GM12873 (cell line): ENCODE results near the gene PCA3.

ENCODE experiments used
- TF ChIP-seq, protein P1 (sequence below): IDR thresholded peaks from 2 replicates; pipeline ENCODE4 v1.5.1; 2012; ENCODE audit warnings: low read depth, mild to moderate bottlenecking, moderate library complexity, low read length, control low read depth; ENCODE audit not compliant: insufficient read depth; ENCODE audit errors: missing control alignments

Gene PCA3

GRCh38 chr9:76787677-76788076, 23.4 kb downstream of the PCA3 start:
- TF ChIP-seq, protein P1, sequence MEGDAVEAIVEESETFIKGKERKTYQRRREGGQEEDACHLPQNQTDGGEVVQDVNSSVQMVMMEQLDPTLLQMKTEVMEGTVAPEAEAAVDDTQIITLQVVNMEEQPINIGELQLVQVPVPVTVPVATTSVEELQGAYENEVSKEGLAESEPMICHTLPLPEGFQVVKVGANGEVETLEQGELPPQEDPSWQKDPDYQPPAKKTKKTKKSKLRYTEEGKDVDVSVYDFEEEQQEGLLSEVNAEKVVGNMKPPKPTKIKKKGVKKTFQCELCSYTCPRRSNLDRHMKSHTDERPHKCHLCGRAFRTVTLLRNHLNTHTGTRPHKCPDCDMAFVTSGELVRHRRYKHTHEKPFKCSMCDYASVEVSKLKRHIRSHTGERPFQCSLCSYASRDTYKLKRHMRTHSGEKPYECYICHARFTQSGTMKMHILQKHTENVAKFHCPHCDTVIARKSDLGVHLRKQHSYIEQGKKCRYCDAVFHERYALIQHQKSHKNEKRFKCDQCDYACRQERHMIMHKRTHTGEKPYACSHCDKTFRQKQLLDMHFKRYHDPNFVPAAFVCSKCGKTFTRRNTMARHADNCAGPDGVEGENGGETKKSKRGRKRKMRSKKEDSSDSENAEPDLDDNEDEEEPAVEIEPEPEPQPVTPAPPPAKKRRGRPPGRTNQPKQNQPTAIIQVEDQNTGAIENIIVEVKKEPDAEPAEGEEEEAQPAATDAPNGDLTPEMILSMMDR, result no peak

- TF ChIP-seq, protein P1, result no peak
Observed at GRCh38 chr9:76789840-76790239, 25.6 kb downstream of the PCA3 start.

- TF ChIP-seq, protein P1, result no peak
Observed at GRCh38 chr9:76793784-76794431, 29.7 kb downstream of the PCA3 start.

DNA sequence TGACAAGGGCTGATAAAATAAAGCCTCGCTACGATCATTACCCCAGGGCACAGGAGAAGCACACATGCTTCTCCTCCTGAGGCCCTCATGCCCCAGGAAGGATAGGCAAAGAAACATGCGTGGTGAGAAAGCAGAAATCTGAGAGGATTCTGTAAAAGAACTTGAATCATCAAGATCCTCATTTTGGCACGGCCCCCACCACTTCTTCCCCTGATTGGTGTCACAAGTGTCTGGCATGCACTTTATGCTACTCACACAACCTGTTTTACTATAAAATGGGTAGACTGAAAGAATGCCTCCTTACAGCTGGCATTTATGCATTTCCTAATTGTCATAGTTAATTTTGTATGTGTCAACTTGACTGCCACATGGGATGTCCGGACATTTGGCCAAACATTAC, 32.1 kb downstream of the PCA3 start:
- TF ChIP-seq, protein P1, result no peak

DNA sequence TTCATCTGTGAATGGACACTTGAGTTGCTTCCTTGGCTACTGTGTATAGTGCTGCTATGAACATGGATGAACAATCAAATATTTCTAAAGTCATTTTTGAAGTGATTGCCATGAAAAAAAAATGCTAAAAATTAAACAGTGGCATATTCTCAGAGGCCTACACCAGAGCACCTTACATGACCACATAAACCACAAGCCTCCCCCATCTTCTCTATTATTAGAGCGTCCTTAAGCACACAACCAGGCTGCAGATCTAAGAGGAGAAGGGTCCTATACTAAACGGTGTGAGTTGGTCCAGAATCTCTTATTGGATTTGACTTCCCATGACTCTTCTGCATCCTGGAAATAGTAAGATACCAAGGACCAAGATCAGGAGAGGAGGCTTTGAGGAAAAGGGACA, 34.3 kb downstream of the PCA3 start:
- TF ChIP-seq, protein P1, result no peak

DNA sequence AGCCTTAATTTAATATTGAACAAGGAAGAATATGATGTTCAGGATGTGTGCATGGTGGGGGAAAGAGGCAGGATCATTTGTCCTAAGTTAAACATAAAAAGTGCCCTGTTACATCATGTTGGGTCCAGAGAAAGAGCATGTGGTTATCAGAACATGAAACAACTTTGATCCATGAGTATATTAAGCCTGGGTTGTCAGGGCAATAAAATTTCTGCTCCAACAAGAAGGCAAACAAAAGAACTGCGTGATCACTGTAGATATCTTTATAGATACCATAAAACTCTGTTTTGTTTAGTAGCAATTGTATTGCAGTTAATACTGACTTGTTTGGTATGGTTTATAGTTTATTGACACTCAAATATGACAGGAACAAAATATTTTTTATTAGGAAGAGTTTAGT, 35.2 kb downstream of the PCA3 start:
- TF ChIP-seq, protein P1, result no peak

DNA sequence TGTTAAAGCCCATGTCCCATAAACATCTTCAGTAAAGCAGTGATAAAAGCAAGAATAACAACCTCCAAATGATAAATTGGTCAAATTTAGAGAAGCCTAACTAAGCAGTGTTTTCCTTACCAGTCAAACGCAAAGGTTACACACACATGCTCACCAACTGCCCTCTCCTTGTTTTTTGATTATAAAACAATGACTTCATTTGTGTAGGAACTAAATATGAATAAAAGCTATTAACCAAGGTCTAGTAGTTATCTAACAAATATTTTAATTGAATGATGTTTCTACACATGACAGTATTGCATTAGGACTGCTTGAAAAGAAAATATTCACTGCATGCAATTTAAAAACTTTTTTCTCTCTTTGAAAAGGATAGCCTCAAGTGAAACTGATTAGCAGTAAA, 36.7 kb downstream of the PCA3 start:
- TF ChIP-seq, protein P1, result no peak
